Fibroblast of lung (primary cell): ENCODE measurements around the gene FHL1. TPM values are rescaled to one million over a fixed set of nuclear protein-coding genes. Genes with fewer than 3 reads are reported as not detected.

Experiments
- DNase-seq, 2 donors: peaks; one replicate each; pipeline versions ENCODE4 v3.0.0 to v3.0.0-alpha.2; 2010; ENCODE audit warnings: low read depth in 2 of 2
- H2AFZ ChIP-seq: 2 replicates; pipeline ENCODE4 v1.5.1; 2012; ENCODE audit warnings: low read length, control low read depth, inconsistent platforms
- H3K27ac ChIP-seq: 2 replicates; pipeline ENCODE4 v1.5.1; 2011; ENCODE audit warnings: low read length, control low read depth; ENCODE audit not compliant: insufficient read depth
- H3K27me3 ChIP-seq: 2 replicates; pipeline ENCODE4 v1.5.1; 2011; ENCODE audit warnings: mild to moderate bottlenecking, low read length; ENCODE audit not compliant: control insufficient read depth, insufficient read depth
- H3K36me3 ChIP-seq: 2 replicates; pipeline ENCODE4 v1.5.1; 2011; ENCODE audit warnings: low read length; ENCODE audit not compliant: control insufficient read depth, insufficient read depth
- H3K4me1 ChIP-seq: 2 replicates; pipeline ENCODE4 v1.5.1; 2011; ENCODE audit warnings: low read length; ENCODE audit not compliant: control insufficient read depth, insufficient read depth; ENCODE audit errors: extremely low read depth
- H3K4me2 ChIP-seq: 2 replicates; pipeline ENCODE4 v1.5.1; 2011; ENCODE audit warnings: low read length, control low read depth; ENCODE audit not compliant: insufficient read depth; ENCODE audit errors: extremely low read depth
- H3K4me3 ChIP-seq, 4 experiments: fragments of 200-600 bp in 1 of 4; sonication (generic) in 1 of 4; replicated peaks in 1 of 4; 2 replicates each; pipeline ENCODE4 v1.5.1; 2011 to 2016; ENCODE audit warnings: low read length in 4 of 4, low read depth in 3 of 4, mild to moderate bottlenecking in 3 of 4, control low read depth in 2 of 4, inconsistent platforms in 1 of 4, mixed read lengths in 1 of 4; ENCODE audit not compliant: insufficient read depth in 1 of 4; ENCODE audit errors: control extremely low read depth in 1 of 4
- H3K79me2 ChIP-seq: 2 replicates; pipeline ENCODE4 v1.5.1; 2012; ENCODE audit warnings: mild to moderate bottlenecking, low read length, inconsistent platforms; ENCODE audit not compliant: control insufficient read depth, insufficient read depth
- H3K9ac ChIP-seq: 2 replicates; pipeline ENCODE4 v1.5.1; 2011; ENCODE audit warnings: mild to moderate bottlenecking, low read length, control low read depth; ENCODE audit not compliant: insufficient read depth
- H3K9me3 ChIP-seq: 2 replicates; pipeline ENCODE4 v1.5.1; 2012; ENCODE audit warnings: low read depth, low read length; ENCODE audit not compliant: control insufficient read depth, insufficient read depth
- H4K20me1 ChIP-seq: 2 replicates; pipeline ENCODE4 v1.5.1; 2011; ENCODE audit warnings: low read length; ENCODE audit not compliant: control insufficient read depth, insufficient read depth; ENCODE audit errors: extremely low read depth
- CTCF ChIP-seq, 2 donors: IDR thresholded peaks in 1 of 2; conservative IDR thresholded peaks in 1 of 2; 1 replicate in 1 of 2; 2 replicates in 1 of 2; pipeline ENCODE4 v1.5.1; 2011 to 2012; ENCODE audit warnings: low read length in 2 of 2, control low read depth in 1 of 2, inconsistent platforms in 1 of 2, low read depth in 1 of 2, mild to moderate bottlenecking in 1 of 2
- EZH2 ChIP-seq: IDR thresholded peaks from 2 replicates; pipeline ENCODE4 v1.5.1; 2012; ENCODE audit warnings: low read length, control low read depth, mild to moderate bottlenecking; ENCODE audit errors: missing control alignments
- polyA plus RNA-seq, 2 donors: library from polyadenylated mRNA; depleted of rRNA in 1 of 2; stranded (reverse) in 1 of 2; unstranded in 1 of 2; fragments of >200 nt; gene quantifications; 2 replicates each; pipeline ENCODE4 v1.2.1, GENCODE V29; 2011 to 2012; ENCODE audit warnings: missing spikeins in 1 of 2
- total RNA-seq: library from RNA; depleted of rRNA; stranded (reverse); fragments of >200 nt; gene quantifications from 2 replicates; pipeline ENCODE4 v1.2.1, GENCODE V29; 2014

FHL1 gene
- total and polyA plus RNA-seq, 2 donors (not counting 1 experiment from before 2014, with no cell fraction given), result 180 to 627 TPM

DNA sequence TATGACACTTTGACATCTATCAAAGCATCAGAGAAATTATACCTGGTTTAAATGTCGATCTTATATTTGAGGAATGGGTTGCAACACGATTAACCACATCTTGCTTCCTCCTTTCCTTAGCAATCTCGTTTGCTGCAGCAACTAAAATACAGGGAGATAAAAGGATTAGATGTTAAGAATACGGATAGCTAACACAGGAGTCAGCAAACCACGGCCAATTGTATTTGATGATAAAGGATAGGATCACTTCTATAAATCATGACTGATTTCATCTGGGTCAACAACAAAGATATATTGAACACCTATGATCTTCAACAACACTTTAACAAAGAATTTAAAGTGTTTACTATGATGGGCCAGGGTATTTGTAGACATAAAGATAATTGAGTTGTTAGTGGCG is 98.9 kb downstream of the FHL1 start:
- Histone ChIP-seq H2AFZ (no peak overlapping the region), H4K20me1 (no peaks in the 10 kb centered on the region)
- TF ChIP-seq EZH2, result no peak
- no peak for TF ChIP-seq CTCF (conservative IDR thresholded peaks at IDR 0.05 in 1 of 2, IDR thresholded peaks at IDR 0.05 in 1 of 2; ENCODE audit: low read depth in 1 of 2, low read length in 2 of 2)

DNA sequence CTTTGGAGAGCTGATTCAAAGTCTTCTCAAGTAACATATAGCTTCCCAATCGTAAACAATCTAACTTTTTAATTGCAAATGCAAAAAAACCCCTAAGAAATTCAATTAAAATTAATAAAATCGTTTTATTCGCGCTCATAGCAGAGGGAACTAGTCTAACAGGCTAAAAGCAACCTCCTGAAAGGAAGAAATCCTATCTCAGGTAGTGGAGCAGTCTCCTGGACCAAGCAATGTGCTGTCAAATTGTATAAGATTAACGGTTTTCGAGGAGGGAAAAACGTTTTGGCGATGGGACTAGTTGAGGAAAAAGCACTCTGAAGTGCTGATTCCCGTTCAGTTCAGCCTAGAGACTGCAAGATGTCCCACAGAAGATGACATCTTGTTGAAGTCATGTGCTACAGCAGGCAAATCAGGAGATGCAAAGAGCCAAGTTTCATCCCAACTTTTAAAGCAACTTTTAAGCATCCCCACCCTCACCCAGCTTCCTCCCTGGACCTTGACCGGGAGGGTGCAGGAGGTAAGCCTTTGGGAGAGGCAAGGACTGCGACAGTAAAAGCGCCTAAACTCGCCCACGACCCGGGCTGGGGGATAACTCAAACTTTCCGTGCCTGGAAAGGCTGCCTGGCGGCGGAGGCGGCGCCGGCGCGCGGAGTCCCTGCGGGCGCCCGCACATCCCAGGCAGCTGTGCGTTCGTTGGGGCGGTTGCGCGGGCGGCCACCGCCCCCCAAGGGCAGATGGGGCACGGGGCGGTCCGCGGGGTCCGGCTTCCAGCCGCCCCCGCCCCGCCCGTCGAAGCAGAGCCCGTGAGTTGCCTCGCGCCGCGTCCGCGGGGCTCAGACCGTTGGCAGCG is 103.1 kb downstream of the FHL1 start:
- H3K4me2 ChIP-seq, result peak overlapping the region; percentile 52
- H3K79me2 ChIP-seq, result peaks cover 18% of the 10 kb centered on the region
- H3K36me3 ChIP-seq, result no peaks in the 10 kb centered on the region
- no peaks in the 10 kb centered on the region for H3K27me3 ChIP-seq
- H3K4me1 ChIP-seq, result peaks cover 4% of the 10 kb centered on the region
- DNase-seq, result peak; percentile 32 to 37
- no peak for TF ChIP-seq CTCF (conservative IDR thresholded peaks at IDR 0.05 in 1 of 2, IDR thresholded peaks at IDR 0.05 in 1 of 2; ENCODE audit: low read depth in 1 of 2, low read length in 2 of 2)
- no peak for TF ChIP-seq EZH2
- no peak overlapping the region for H2AFZ ChIP-seq
- peak overlapping the region; percentile 74 for H3K27ac ChIP-seq
- peak overlapping the region; percentile 65 to 71 (median 67) for H3K4me3 ChIP-seq
- H3K9ac ChIP-seq, result peak overlapping the region; percentile 78
- H4K20me1 ChIP-seq, result no peaks in the 10 kb centered on the region
- H3K9me3 ChIP-seq, result no peaks in the 10 kb centered on the region

More for the DNA sequence above, 98.9 kb downstream of the FHL1 start:
- Histone ChIP-seq H3K9ac (no peak overlapping the region), H3K4me1 (peaks cover 2% of the 10 kb centered on the region), H3K4me2 (no peak overlapping the region), H3K79me2 (peaks cover 18% of the 10 kb centered on the region), H3K27me3 (no peaks in the 10 kb centered on the region), H3K27ac (no peak overlapping the region), H3K9me3 (no peaks in the 10 kb centered on the region), H3K4me3 (no peak overlapping the region), H3K36me3 (peaks cover 3% of the 10 kb centered on the region)
- DNase-seq, result no peak

GRCh38 chrX:136251041-136251991 is 104.0 kb downstream of the FHL1 start, which contains the start of gene MAP7D3:
Gene MAP7D3 (minus strand): TSS chrX:136251400. CDS start chrX:136251358, 42 bp downstream.
- H3K79me2 ChIP-seq, result peaks cover 18% of the 10 kb centered on the region
- H3K27ac ChIP-seq, result peak within 1 kb of the TSS; percentile 74
- peak within 1 kb of the TSS; percentile 65 for H2AFZ ChIP-seq
- H3K9ac ChIP-seq, result peak within 1 kb of the TSS; percentile 78
- peak within 1 kb of the TSS; percentile 78 for H3K4me2 ChIP-seq
- H4K20me1 ChIP-seq, result no peaks in the 10 kb centered on the region
- peaks cover 9% of the 10 kb centered on the region for H3K4me1 ChIP-seq
- peak; percentile 35 to 38 for DNase-seq
- peak within 1 kb of the TSS; percentile 65 to 71 (median 67) for H3K4me3 ChIP-seq
- TF ChIP-seq CTCF (conservative IDR thresholded peaks at IDR 0.05 in 1 of 2, IDR thresholded peaks at IDR 0.05 in 1 of 2; ENCODE audit: low read depth in 1 of 2, low read length in 2 of 2) (no peak), EZH2 (no peak)
- H3K27me3 ChIP-seq, result no peaks in the 10 kb centered on the region
- no peaks in the 10 kb centered on the region for H3K36me3 ChIP-seq
- H3K9me3 ChIP-seq, result no peaks in the 10 kb centered on the region
